CD14-positive monocyte (primary cell): ENCODE results near the gene MARVELD2. TPM values are rescaled to one million over a fixed set of nuclear protein-coding genes. Genes with fewer than 3 reads are reported as not detected.
A peak's percentile ranks its signal among the peaks of the same experiment; 100 is the strongest.
"Not testable (repeated sequence)": the region's sequence is repeated elsewhere in the genome, so short reads cannot be mapped to it uniquely, and the experiment has no call there.

Source experiments
- DNase-seq, 3 donors: peaks; one replicate each; pipeline ENCODE4 v3.0.0-alpha.2; 2011 to 2022
- H2AFZ ChIP-seq: 2 replicates; pipeline ENCODE4 v1.6.0; 2012; ENCODE audit warnings: mild to moderate bottlenecking, low read depth, low read length, inconsistent platforms; ENCODE audit not compliant: insufficient read depth, poor library complexity, severe bottlenecking
- H3K27ac ChIP-seq, 2 donors: 1 replicate in 1 of 2; 2 replicates in 1 of 2; pipeline ENCODE4 v1.5.1; 2012 to 2013; ENCODE audit warnings: low read length in 2 of 2, control low read depth in 1 of 2, inconsistent platforms in 1 of 2, low read depth in 1 of 2, mild to moderate bottlenecking in 1 of 2
- H3K27me3 ChIP-seq, 2 donors: one replicate each; pipeline versions ENCODE4 v1.6.0 to v1.6.1; 2011 to 2013; ENCODE audit warnings: low read length in 2 of 2; ENCODE audit not compliant: control insufficient read depth in 2 of 2, insufficient read depth in 2 of 2
- H3K36me3 ChIP-seq, 2 donors: replicated peaks in 1 of 2; 1 replicate in 1 of 2; 2 replicates in 1 of 2; pipeline versions ENCODE4 v1.5.1 to v1.6.1; 2012 to 2013; ENCODE audit warnings: low read length in 2 of 2, control low read depth in 1 of 2, inconsistent platforms in 1 of 2, mild to moderate bottlenecking in 1 of 2; ENCODE audit not compliant: insufficient read depth in 2 of 2, control insufficient read depth in 1 of 2
- H3K4me1 ChIP-seq, 2 donors: 1 replicate in 1 of 2; 2 replicates in 1 of 2; pipeline versions ENCODE4 v1.5.1 to v1.6.1; 2012 to 2013; ENCODE audit warnings: low read length in 2 of 2, control low read depth in 1 of 2, inconsistent platforms in 1 of 2, mild to moderate bottlenecking in 1 of 2, moderate library complexity in 1 of 2; ENCODE audit not compliant: insufficient read depth in 2 of 2, control insufficient read depth in 1 of 2
- H3K4me2 ChIP-seq: replicated peaks from 2 replicates; pipeline ENCODE3; 2012; ENCODE audit warnings: low read length, moderate library complexity, mild to moderate bottlenecking; ENCODE audit not compliant: poor library complexity, severe bottlenecking; ENCODE audit errors: extremely low read depth
- H3K4me3 ChIP-seq, 3 experiments: fragments of 200-600 bp in 1 of 3; sonication (generic) in 1 of 3; replicated peaks in 1 of 3; 1 replicate in 2 of 3; 2 replicates in 1 of 3; pipeline ENCODE4 v1.5.1; 2011 to 2013; ENCODE audit warnings: low read length in 3 of 3, mild to moderate bottlenecking in 3 of 3, control low read depth in 2 of 3, low read depth in 2 of 3, inconsistent platforms in 1 of 3, moderate library complexity in 1 of 3
- H3K79me2 ChIP-seq: 2 replicates; pipeline ENCODE4 v1.6.0; 2012; ENCODE audit warnings: mild to moderate bottlenecking, control low read depth, inconsistent platforms, low read length, moderate library complexity; ENCODE audit not compliant: insufficient read depth
- H3K9ac ChIP-seq: 2 replicates; pipeline ENCODE4 v1.6.0; 2017; ENCODE audit warnings: low read length, mild to moderate bottlenecking; ENCODE audit not compliant: insufficient read depth, poor library complexity, severe bottlenecking
- H3K9me3 ChIP-seq, 2 donors: replicated peaks in 1 of 2; 1 replicate in 1 of 2; 2 replicates in 1 of 2; pipeline versions ENCODE4 v1.5.1 to v1.6.1; 2012 to 2013; ENCODE audit warnings: low read length in 2 of 2, control low read depth in 1 of 2; ENCODE audit not compliant: control insufficient read depth in 1 of 2, insufficient read depth in 1 of 2
- H4K20me1 ChIP-seq: 2 replicates; pipeline ENCODE4 v1.6.0; 2012; ENCODE audit warnings: mild to moderate bottlenecking, low read length, control low read depth, moderate library complexity; ENCODE audit not compliant: insufficient read depth
- H3K27ac Mint-ChIP-seq, 7 donors: one replicate each; pipeline ENCODE4 v1.8.0; 2020; ENCODE audit warnings: mild to moderate bottlenecking in 7 of 7, mixed read lengths in 7 of 7, moderate library complexity in 6 of 7, inconsistent platforms in 2 of 7
- H3K27me3 Mint-ChIP-seq, 3 donors: one replicate each; pipeline ENCODE4 v1.8.0; 2021 to 2022; ENCODE audit warnings: low read depth in 3 of 3, mild to moderate bottlenecking in 3 of 3, mixed read lengths in 3 of 3, moderate library complexity in 3 of 3, inconsistent platforms in 1 of 3
- H3K36me3 Mint-ChIP-seq, 2 donors: one replicate each; pipeline ENCODE4 v1.8.0; 2020; ENCODE audit warnings: mixed read lengths in 2 of 2, inconsistent platforms in 1 of 2, mild to moderate bottlenecking in 1 of 2
- H3K4me1 Mint-ChIP-seq: one replicate; pipeline ENCODE4 v1.8.0; 2020; ENCODE audit warnings: mild to moderate bottlenecking, mixed read lengths
- H3K4me3 Mint-ChIP-seq, 2 donors: one replicate each; pipeline ENCODE4 v1.8.0; 2020; ENCODE audit warnings: mild to moderate bottlenecking in 2 of 2, mixed read lengths in 2 of 2, moderate library complexity in 1 of 2
- H3K9me3 Mint-ChIP-seq, 7 donors: one replicate each; pipeline ENCODE4 v1.8.0; 2020 to 2022; ENCODE audit warnings: mixed read lengths in 7 of 7, mild to moderate bottlenecking in 6 of 7, moderate library complexity in 6 of 7, inconsistent platforms in 2 of 7
- CTCF ChIP-seq: fragments of 200-600 bp; IDR thresholded peaks from one replicate; pipeline ENCODE4 v1.8.0; 2022; ENCODE audit warnings: antibody characterized with exemption, mild to moderate bottlenecking
- WGBS: methylation state at CpG from one replicate; pipeline ENCODE4 v1.1.5; 2013; ENCODE audit warnings: missing lambda C conversion rate; ENCODE audit not compliant: insufficient coverage; 5-methylcytosine and 5-hydroxymethylcytosine counted together
- intact Hi-C, 2 donors: fragments of 100-400 bp; cut with micrococcal nuclease; formaldehyde crosslinking; loops; one replicate each; pipeline versions ENCODE4 v1.15.0 to v1.15.1; 2023
- polyA plus RNA-seq, 3 donors: library from polyadenylated mRNA; depleted of rRNA in 1 of 3; unstranded in 2 of 3; stranded (reverse) in 1 of 3; fragments of 300-500 nt in 2 of 3; fragments of >200 nt in 1 of 3; fragmentation: Illumina TruSeq in 2 of 3; gene quantifications; 1 replicate in 2 of 3; 2 replicates in 1 of 3; pipeline ENCODE4 v1.2.3, GENCODE V29; 2012 to 2021

The MARVELD2 gene
- polyA plus RNA-seq, 3 donors, result 0.15 TPM; not detected in 2

GRCh38 chr5:69368458-69369339 lies 46.2 kb upstream of the MARVELD2 start:
- peaks cover 27 to 37% of the 10 kb centered on the region in 2 donors for H3K36me3 ChIP-seq
- DNase-seq, result no peak
- peaks cover 86% of the 10 kb centered on the region for H3K79me2 ChIP-seq
- peaks cover 25 to 31% of the 10 kb centered on the region in 2 donors for H3K36me3 Mint-ChIP-seq
- peak overlapping the region; percentile 83 to 98 (median 96) for H3K27ac Mint-ChIP-seq
- H2AFZ ChIP-seq, result peak overlapping the region; percentile 100
- H3K27me3 ChIP-seq, result no peaks in the 10 kb centered on the region
- TF ChIP-seq CTCF, result no peak
- H3K4me1 Mint-ChIP-seq, result peaks cover 23% of the 10 kb centered on the region
- peak overlapping the region; percentile 96 to 97 for H3K4me3 Mint-ChIP-seq
- H3K4me2 ChIP-seq, result peak overlapping the region; percentile 98
- H3K4me1 ChIP-seq, result peaks cover 18 to 26% of the 10 kb centered on the region in 2 donors
- H3K9ac ChIP-seq, result peak overlapping the region; percentile 98
- H3K27me3 Mint-ChIP-seq, result no peaks in the 10 kb centered on the region
- peak overlapping the region; percentile 77 to 97 (median 86) for H3K4me3 ChIP-seq
- intact Hi-C loops, result loop anchor here (5.0 to 10.0 kb wide), 3 partner anchors 134 to 276 kb away; partner anchors contain the start of genes SLC30A5 (in 2 of the 2) and CDK7 (in 1 of the 2)
- H3K9me3 ChIP-seq, result no peaks in the 10 kb centered on the region
- peak overlapping the region; percentile 56 to 99 for H3K27ac ChIP-seq
- no peaks in the 10 kb centered on the region for H3K9me3 Mint-ChIP-seq
- H4K20me1 ChIP-seq, result peaks cover 19% of the 10 kb centered on the region
- under 1% methylated on average over 29 of the region's 39 CpGs for WGBS

- H3K36me3 Mint-ChIP-seq, result peaks cover 26 to 30% of the 10 kb centered on the region in 2 donors
- H2AFZ ChIP-seq, result peak within 1 kb of the TSS; percentile 100
- peak within 1 kb of the TSS; percentile 98 for H3K4me2 ChIP-seq
- H3K79me2 ChIP-seq, result peaks cover 78% of the 10 kb centered on the region
- peak; percentile 83 to 89 (median 85) for DNase-seq
- H3K27ac ChIP-seq, result peak within 1 kb of the TSS; percentile 56 to 99
- peak within 1 kb of the TSS; percentile 96 to 97 for H3K4me3 Mint-ChIP-seq
- H3K4me3 ChIP-seq, result peak within 1 kb of the TSS; percentile 77 to 97 (median 86)
- intact Hi-C loops, result loop anchor here (5.0 to 10.0 kb wide), 3 partner anchors 135 to 277 kb away; partner anchors contain the start of genes SLC30A5 (in 2 of the 2) and CDK7 (in 1 of the 2)
- peaks cover 19% of the 10 kb centered on the region for H4K20me1 ChIP-seq
- H3K4me1 Mint-ChIP-seq, result peaks cover 23% of the 10 kb centered on the region
- peak within 1 kb of the TSS; percentile 93 to 99 (median 98) for H3K27ac Mint-ChIP-seq
- TF ChIP-seq CTCF, result no peak
- H3K9me3 ChIP-seq, result no peaks in the 10 kb centered on the region
- no peaks in the 10 kb centered on the region for H3K9me3 Mint-ChIP-seq
- H3K27me3 Mint-ChIP-seq, result no peaks in the 10 kb centered on the region
- H3K9ac ChIP-seq, result peak within 1 kb of the TSS; percentile 98
- H3K36me3 ChIP-seq, result peaks cover 26 to 35% of the 10 kb centered on the region in 2 donors
- no peaks in the 10 kb centered on the region for H3K27me3 ChIP-seq
- WGBS, result under 1% methylated on average over 51 of the region's 66 CpGs
- peaks cover 18 to 26% of the 10 kb centered on the region in 2 donors for H3K4me1 ChIP-seq
These were observed 45.4 kb upstream of the MARVELD2 start, which contains the start of the genes AK6, RAD17 and TAF9 for GRCh38 chr5:69369340-69370121. AK6 (minus strand) TSS chr5:69369520; CDS start chr5:69369490, 30 bp downstream. RAD17 (plus strand) TSS chr5:69369818; CDS start chr5:69372209, 2,391 bp downstream. TAF9 (minus strand) TSS chr5:69369520; CDS start chr5:69365737, 3,783 bp downstream.

- Mint-ChIP-seq H3K27ac (peak overlapping the region; percentile 75 to 99 (median 97)), H3K4me3 (peak overlapping the region; percentile 96 to 97), H3K4me1 (peaks cover 23% of the 10 kb centered on the region), H3K36me3 (peaks cover 25 to 30% of the 10 kb centered on the region in 2 donors)
- peaks cover 24 to 34% of the 10 kb centered on the region in 2 donors for H3K36me3 ChIP-seq
- DNase-seq, H3K9me3 Mint-ChIP-seq, intact Hi-C loops, H3K27me3 Mint-ChIP-seq, H3K9me3 ChIP-seq, H3K27me3 ChIP-seq: not testable (repeated sequence)
- peak overlapping the region in 1 of 2 donors; percentile 99 for H3K27ac ChIP-seq
- H3K79me2 ChIP-seq, result peaks cover 70% of the 10 kb centered on the region
- H4K20me1 ChIP-seq, result peaks cover 13% of the 10 kb centered on the region
- 0% methylated on average over 6 of the region's 16 CpGs for WGBS
- peak overlapping the region; percentile 98 for H3K4me2 ChIP-seq
- peak overlapping the region; percentile 98 for H3K9ac ChIP-seq
- peaks cover 18 to 26% of the 10 kb centered on the region in 2 donors for H3K4me1 ChIP-seq
- H2AFZ ChIP-seq, result peak overlapping the region; percentile 100
- H3K4me3 ChIP-seq, result peak overlapping the region; percentile 77 to 97 (median 86)
These were observed 44.6 kb upstream of the MARVELD2 start for GRCh38 chr5:69370335-69370734.
